ENCODE measurements around the gene SLC22A31.

DNA sequence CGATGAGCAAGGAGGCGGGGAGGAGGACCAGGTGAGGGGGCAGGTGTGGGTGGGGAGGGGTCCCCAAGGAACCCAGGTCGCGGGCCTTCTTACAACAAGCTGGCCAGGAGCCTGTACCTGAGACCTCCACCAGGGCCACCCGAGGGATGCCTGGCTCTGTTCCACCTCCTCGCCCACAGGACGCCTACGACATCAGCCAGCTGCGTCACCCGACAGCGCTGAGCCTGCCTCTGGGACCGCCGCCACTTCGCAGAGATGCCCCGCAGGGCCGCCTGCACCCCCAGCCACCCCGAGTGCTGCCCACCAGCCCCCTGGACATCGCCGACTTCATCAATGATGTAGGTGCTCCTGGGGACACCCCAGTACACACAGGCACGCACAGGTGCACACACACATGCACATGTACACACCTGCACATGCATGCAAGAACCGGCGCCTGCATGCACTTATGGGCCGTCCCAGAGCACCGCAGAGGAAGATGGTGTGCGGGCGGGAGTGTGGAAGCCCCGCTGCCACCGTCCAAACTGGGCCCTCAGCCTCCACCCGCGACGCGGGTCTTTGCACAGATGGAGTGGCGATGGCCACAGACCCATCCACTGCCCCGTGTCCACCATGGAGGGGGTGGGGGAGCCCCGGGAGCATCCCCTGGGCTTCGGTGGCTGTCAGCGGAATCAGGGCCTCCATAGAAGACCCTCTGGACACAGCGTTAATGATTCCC lies 6.6 kb downstream of the SLC22A31 start:
- TF ChIP-seq POLR2AphosphoS5 (IDR thresholded peaks at IDR 0.05; ENCODE audit: borderline replicate concordance, low read depth, low read length) (no peak), EZH2 (IDR thresholded peaks at IDR 0.05) (no peak), FOXP2 (optimal IDR thresholded peaks at IDR 0.05; ENCODE audit: control extremely low read depth, extremely low read length, insufficient read depth) (no peak)

Measured in SK-N-MC (cell line).